Activated naive CD4-positive, alpha-beta T cell treated with anti-CD3 and anti-CD28 coated beads, Interleukin-2, amount 10 ng/mL, durations not matched to agents 7 days and 5 days (primary cell): ENCODE data around the gene CCDC197.

Experiments used
- CTCF ChIA-PET: fragments of 350-600 bp; sonication (Branson Sonifier 250); formaldehyde crosslinking; loops from one replicate; lab custom pipeline; 2021; ENCODE audit warnings: antibody characterized with exemption; lab: Charles Lee
- DNase-seq: peaks from one replicate; pipeline ENCODE4 v3.0.0-alpha.2; 2020
- H3K27ac Mint-ChIP-seq: one replicate; pipeline ENCODE4 v1.8.0; 2021; ENCODE audit warnings: mild to moderate bottlenecking, moderate library complexity, mixed read lengths
- H3K27me3 Mint-ChIP-seq: one replicate; pipeline ENCODE4 v1.8.0; 2021; ENCODE audit warnings: mild to moderate bottlenecking, mixed read lengths
- H3K36me3 Mint-ChIP-seq: one replicate; pipeline ENCODE4 v1.8.0; 2021; ENCODE audit warnings: mixed read lengths
- H3K4me1 Mint-ChIP-seq: one replicate; pipeline ENCODE4 v1.8.0; 2021; ENCODE audit warnings: mixed read lengths
- H3K4me3 Mint-ChIP-seq: one replicate; pipeline ENCODE4 v1.8.0; 2021; ENCODE audit warnings: mild to moderate bottlenecking, moderate library complexity, mixed read lengths
- H3K9me3 Mint-ChIP-seq: one replicate; pipeline ENCODE4 v1.8.0; 2021; ENCODE audit warnings: mixed read lengths

CCDC197 gene

GRCh38 chr14:93957333-93957710 is 39.8 kb upstream of the CCDC197 start:
- CTCF ChIA-PET, result interaction anchor here (2.3 to 10.3 kb wide), 3 partner anchors 16 to 44 kb away, joined by 8 to 181 read pairs (median 87); partner anchors contain the start of gene ASB2
- peak overlapping the region; percentile 91 for H3K27ac Mint-ChIP-seq
- peak overlapping the region; percentile 58 for H3K4me3 Mint-ChIP-seq
- peaks cover 4% of the 10 kb centered on the region for H3K27me3 Mint-ChIP-seq
- H3K36me3 Mint-ChIP-seq, result peaks cover 49% of the 10 kb centered on the region
- H3K9me3 Mint-ChIP-seq, result no peaks in the 10 kb centered on the region
- H3K4me1 Mint-ChIP-seq, result peaks cover 96% of the 10 kb centered on the region
- DNase-seq, result no peak

DNA sequence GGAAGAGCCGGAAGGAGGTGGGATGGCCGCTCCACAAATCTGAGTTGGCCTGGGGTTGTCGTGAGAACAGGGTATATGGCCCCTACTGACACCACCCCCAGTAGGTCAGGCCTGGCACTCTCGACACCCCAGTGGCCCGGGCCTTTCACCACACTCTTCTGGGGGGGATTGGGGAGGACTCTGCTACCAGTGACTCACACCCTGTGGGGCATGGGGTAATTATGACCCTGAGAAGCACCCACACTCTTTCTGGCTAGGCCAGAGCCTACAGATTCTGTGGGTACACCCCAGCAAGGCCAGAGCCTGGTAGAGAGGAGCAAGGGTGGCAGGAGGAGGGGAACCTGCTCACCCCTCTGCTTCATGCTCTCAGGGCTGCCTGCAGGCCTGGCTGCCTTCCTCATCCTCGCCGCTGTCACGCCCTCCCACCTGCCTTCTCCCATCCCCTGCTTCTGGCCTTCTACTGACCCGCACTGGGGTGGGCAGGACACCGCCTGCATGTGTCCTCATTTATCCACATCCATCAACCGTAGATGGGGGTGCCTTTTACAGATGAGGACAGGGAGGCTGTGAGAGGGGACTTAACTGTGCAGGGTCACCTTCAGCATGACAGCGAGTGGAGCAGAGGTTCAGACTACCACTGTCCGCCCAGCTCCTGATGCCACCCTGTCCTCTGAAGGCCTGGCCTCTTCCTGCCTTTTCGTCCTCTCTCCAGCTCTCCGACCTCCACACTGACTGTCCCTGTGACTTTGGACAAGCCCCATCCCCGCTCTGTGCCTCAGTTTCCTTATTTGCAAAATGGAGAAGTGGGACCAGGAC is 39.1 kb upstream of the CCDC197 start:
- H3K27ac Mint-ChIP-seq, result peak overlapping the region; percentile 96
- no peak for DNase-seq
- H3K4me1 Mint-ChIP-seq, result peaks cover 97% of the 10 kb centered on the region
- peaks cover 4% of the 10 kb centered on the region for H3K27me3 Mint-ChIP-seq
- peaks cover 47% of the 10 kb centered on the region for H3K36me3 Mint-ChIP-seq
- CTCF ChIA-PET, result interaction anchor here (1.6 to 10.3 kb wide), 3 partner anchors 15 to 43 kb away, joined by 4 to 181 read pairs (median 9); partner anchors contain the start of gene ASB2
- H3K9me3 Mint-ChIP-seq, result no peaks in the 10 kb centered on the region
- no peak overlapping the region for H3K4me3 Mint-ChIP-seq

DNA sequence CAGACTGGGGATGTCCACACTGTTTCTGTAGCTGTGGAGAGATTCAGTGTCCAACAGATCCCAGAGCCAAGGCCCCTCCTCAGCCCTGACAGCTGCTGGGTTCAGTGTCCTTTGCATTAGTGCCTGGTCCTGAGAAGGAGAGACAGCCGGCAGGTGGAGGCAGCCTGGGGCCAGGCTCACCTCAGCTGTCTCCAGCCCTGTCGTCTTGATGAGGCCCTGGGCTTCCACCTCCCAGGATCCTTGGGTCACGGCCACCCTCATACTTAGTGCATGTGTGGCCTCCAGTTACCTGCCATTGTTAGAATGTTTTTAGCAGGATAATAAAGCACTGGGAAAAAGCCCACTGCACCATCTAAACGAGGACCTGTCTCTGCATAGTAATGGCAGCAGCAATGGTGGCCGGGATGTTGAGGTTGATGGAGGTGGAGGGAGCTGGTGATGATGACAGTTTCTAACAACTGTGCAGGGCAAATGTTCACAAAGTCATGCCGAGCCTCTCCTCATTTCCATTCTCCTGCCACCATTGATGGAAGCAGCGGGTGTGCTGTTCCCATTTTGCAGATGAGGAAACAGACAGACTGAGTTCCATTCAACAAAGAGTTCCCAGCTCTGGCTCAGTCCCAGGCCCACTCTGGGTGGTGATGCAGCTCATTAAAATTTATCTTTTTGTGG is 38.4 kb upstream of the CCDC197 start:
- CTCF ChIA-PET, result interaction anchor here (1.6 to 10.3 kb wide), 3 partner anchors 14 to 42 kb away, joined by 4 to 181 read pairs (median 9); partner anchors contain the start of gene ASB2
- peaks cover 4% of the 10 kb centered on the region for H3K27me3 Mint-ChIP-seq
- H3K9me3 Mint-ChIP-seq, result no peaks in the 10 kb centered on the region

GRCh38 chr14:93959239-93960107 is 37.6 kb upstream of the CCDC197 start:
- Mint-ChIP-seq H3K36me3 (peaks cover 46% of the 10 kb centered on the region), H3K9me3 (no peaks in the 10 kb centered on the region)

More for the DNA sequence above, 38.4 kb upstream of the CCDC197 start:
- H3K27ac Mint-ChIP-seq, result peak overlapping the region; percentile 96
- peaks cover 45% of the 10 kb centered on the region for H3K36me3 Mint-ChIP-seq
- H3K4me3 Mint-ChIP-seq, result peak overlapping the region; percentile 58
- DNase-seq, result no peak
- peaks cover 97% of the 10 kb centered on the region for H3K4me1 Mint-ChIP-seq

GRCh38 chr14:93960108-93960475 is 37.0 kb upstream of the CCDC197 start:
- DNase-seq, result peak; percentile 33
- Mint-ChIP-seq H3K27ac (peak overlapping the region; percentile 96), H3K9me3 (peaks cover 4% of the 10 kb centered on the region), H3K4me1 (peaks cover 97% of the 10 kb centered on the region), H3K27me3 (peaks cover 4% of the 10 kb centered on the region), H3K36me3 (peaks cover 46% of the 10 kb centered on the region), H3K4me3 (peak overlapping the region; percentile 58)
- CTCF ChIA-PET, result interaction anchor here (1.1 to 10.3 kb wide), 5 partner anchors 13 to 45 kb away, joined by 4 to 181 read pairs (median 9); partner anchors contain the start of gene ASB2

More at GRCh38 chr14:93959239-93960107, 37.6 kb upstream of the CCDC197 start:
- CTCF ChIA-PET, result interaction anchor here (1.1 to 10.3 kb wide), 5 partner anchors 14 to 45 kb away, joined by 4 to 181 read pairs (median 8); partner anchors contain the start of gene ASB2
- Mint-ChIP-seq H3K4me1 (peaks cover 97% of the 10 kb centered on the region), H3K27ac (peak overlapping the region; percentile 96), H3K27me3 (peaks cover 4% of the 10 kb centered on the region), H3K4me3 (peak overlapping the region; percentile 58)
- peak; percentile 95 for DNase-seq

- peaks cover 97% of the 10 kb centered on the region for H3K4me1 Mint-ChIP-seq
- H3K4me3 Mint-ChIP-seq, result peak overlapping the region; percentile 58
- DNase-seq, result no peak
- peaks cover 4% of the 10 kb centered on the region for H3K27me3 Mint-ChIP-seq
- H3K9me3 Mint-ChIP-seq, result peaks cover 7% of the 10 kb centered on the region
- peak overlapping the region; percentile 100 for H3K27ac Mint-ChIP-seq
- CTCF ChIA-PET, result interaction anchor here (1.7 to 10.3 kb wide), 3 partner anchors 12 to 41 kb away, joined by 8 to 181 read pairs (median 9); partner anchors contain the start of gene ASB2
- H3K36me3 Mint-ChIP-seq, result peaks cover 51% of the 10 kb centered on the region
Observed at GRCh38 chr14:93960774-93961438, 36.2 kb upstream of the CCDC197 start.

GRCh38 chr14:93961620-93962019 is 35.5 kb upstream of the CCDC197 start:
- H3K36me3 Mint-ChIP-seq, result peaks cover 55% of the 10 kb centered on the region
- no peak for DNase-seq
- peaks cover 97% of the 10 kb centered on the region for H3K4me1 Mint-ChIP-seq
- H3K4me3 Mint-ChIP-seq, result peak overlapping the region; percentile 54
- CTCF ChIA-PET, result interaction anchor here (1.7 to 10.3 kb wide), 3 partner anchors 12 to 40 kb away, joined by 8 to 181 read pairs (median 9); partner anchors contain the start of gene ASB2
- H3K9me3 Mint-ChIP-seq, result peaks cover 10% of the 10 kb centered on the region
- peaks cover 4% of the 10 kb centered on the region for H3K27me3 Mint-ChIP-seq
- H3K27ac Mint-ChIP-seq, result peak overlapping the region; percentile 100

DNA sequence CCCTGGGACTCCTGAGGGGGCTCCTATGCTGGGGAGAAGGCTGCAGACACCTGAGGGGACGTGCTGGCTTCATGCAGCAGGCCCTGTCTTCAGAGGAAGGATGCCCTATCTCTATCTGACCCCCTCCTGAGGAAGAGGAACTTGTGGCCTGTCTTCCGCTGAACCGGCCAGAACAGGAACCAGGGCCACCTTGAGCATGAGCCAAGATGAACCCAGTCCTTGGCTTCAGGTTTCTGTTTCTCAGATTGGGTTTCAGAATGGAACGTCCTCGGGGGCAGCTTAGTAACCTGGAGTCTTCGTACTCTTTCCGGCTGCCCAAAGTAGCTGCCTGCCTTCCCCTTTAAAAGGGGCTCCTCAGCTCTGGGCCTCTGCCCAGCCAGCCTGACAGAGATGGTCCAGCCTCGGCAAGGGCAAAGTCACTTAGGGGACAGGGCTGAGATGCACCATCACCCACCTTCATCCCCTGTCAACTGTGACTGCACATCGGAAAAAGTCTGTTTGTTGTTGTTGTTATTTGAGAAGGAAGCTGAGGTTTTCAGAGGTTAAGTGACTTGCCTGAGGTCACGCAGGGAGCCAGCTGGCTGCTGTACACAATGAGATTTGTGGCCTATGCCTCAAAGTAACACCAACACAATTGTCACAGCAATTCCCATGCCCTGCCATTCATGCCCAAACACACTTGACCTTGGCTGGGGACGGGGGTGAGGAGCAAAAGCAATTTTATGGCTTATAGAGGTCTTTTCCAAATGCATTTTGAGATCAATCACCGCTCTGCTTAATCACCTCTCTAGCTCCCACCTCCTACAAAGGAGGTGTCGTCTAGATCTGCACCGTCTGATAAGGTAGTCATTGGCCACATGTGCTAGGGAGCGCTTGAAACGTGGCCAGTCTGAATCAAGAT is 34.1 kb upstream of the CCDC197 start:
- Mint-ChIP-seq H3K4me3 (peak overlapping the region; percentile 62), H3K27ac (peak overlapping the region; percentile 100), H3K4me1 (peaks cover 96% of the 10 kb centered on the region), H3K27me3 (no peaks in the 10 kb centered on the region), H3K9me3 (peaks cover 10% of the 10 kb centered on the region), H3K36me3 (peaks cover 55% of the 10 kb centered on the region)
- CTCF ChIA-PET, result interaction anchor here (0.6 to 1.9 kb wide), 7 partner anchors 8 to 40 kb away, joined by 3 to 17 read pairs (median 5); no protein-coding TSS in a partner anchor
- DNase-seq, result peak; percentile 78

GRCh38 chr14:93963692-93964091 is 33.4 kb upstream of the CCDC197 start:
- peak overlapping the region; percentile 13 for H3K4me3 Mint-ChIP-seq
- peaks cover 10% of the 10 kb centered on the region for H3K9me3 Mint-ChIP-seq
- peak; percentile 37 for DNase-seq
- H3K36me3 Mint-ChIP-seq, result peaks cover 55% of the 10 kb centered on the region
- H3K4me1 Mint-ChIP-seq, result peaks cover 96% of the 10 kb centered on the region
- peak overlapping the region; percentile 100 for H3K27ac Mint-ChIP-seq
- H3K27me3 Mint-ChIP-seq, result no peaks in the 10 kb centered on the region
- CTCF ChIA-PET, result interaction anchor here (1.2 to 1.9 kb wide), 4 partner anchors 11 to 40 kb away, joined by 4 to 17 read pairs (median 6); no protein-coding TSS in a partner anchor

DNA sequence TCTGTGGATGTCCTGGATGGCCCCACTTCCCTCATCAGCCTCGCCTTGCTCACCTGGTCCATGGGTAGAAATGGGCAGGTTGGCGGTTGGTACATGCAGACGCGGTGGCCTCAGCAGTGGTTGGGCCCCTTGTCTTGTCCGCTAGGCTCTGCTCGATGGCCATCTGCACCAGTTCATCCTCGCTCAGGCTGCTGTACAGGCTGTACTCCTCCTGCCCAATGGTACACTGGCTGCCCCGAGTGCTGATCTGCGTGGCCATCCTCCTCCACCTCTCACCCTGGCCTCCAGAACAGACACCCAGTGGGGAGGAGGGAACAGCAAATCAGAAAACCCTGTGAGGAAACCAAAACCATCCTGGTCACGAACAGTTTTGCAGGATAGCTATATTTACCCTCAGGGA is 32.8 kb upstream of the CCDC197 start:
- H3K9me3 Mint-ChIP-seq, result peaks cover 10% of the 10 kb centered on the region
- peaks cover 96% of the 10 kb centered on the region for H3K4me1 Mint-ChIP-seq
- no peak for DNase-seq
- no peak overlapping the region for H3K4me3 Mint-ChIP-seq
- no peaks in the 10 kb centered on the region for H3K27me3 Mint-ChIP-seq
- peak overlapping the region; percentile 100 for H3K27ac Mint-ChIP-seq
- CTCF ChIA-PET, result interaction anchor here (1.9 kb wide), 1 partner anchor 22 kb away, joined by 5 read pairs; no protein-coding TSS in a partner anchor
- peaks cover 56% of the 10 kb centered on the region for H3K36me3 Mint-ChIP-seq

DNA sequence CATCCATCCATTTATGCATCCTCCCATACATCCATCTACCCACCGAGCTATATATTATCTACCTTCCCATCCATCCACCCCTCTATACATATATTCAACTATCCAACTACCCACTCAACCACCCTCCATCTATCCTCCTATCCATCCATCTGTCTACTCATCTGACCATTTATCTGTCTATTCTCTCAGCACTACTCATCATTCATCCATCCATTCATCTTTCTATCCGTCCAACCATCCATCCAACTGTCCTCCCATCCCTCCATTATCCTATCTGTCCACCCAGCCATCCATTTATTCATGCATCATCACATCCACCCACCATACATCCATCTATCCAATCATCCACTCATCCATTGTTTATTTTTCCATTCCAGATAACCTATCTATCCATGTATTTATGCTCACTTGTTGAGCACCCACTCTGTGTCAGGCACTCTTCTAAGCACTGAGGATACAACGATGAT is 32.2 kb upstream of the CCDC197 start:
- Mint-ChIP-seq H3K36me3 (peaks cover 52% of the 10 kb centered on the region), H3K27ac (peak overlapping the region; percentile 100), H3K9me3 (peaks cover 10% of the 10 kb centered on the region), H3K4me1 (peaks cover 96% of the 10 kb centered on the region), H3K4me3 (no peak overlapping the region), H3K27me3 (no peaks in the 10 kb centered on the region)
- CTCF ChIA-PET, result interaction anchor here (1.6 to 1.9 kb wide), 2 partner anchors 22 to 25 kb away, joined by 5 to 7 read pairs; no protein-coding TSS in a partner anchor
- DNase-seq, result no peak
